GM18951 (cell line): ENCODE data around the gene SLC1A4.
"Not testable (repeated sequence)": the region's sequence is repeated elsewhere in the genome, so short reads cannot be mapped to it uniquely, and the experiment has no call there.

Experiments used
- POLR2A ChIP-seq: IDR thresholded peaks from 4 replicates; pipeline ENCODE4 v1.6.1; 2011; ENCODE audit warnings: mild to moderate bottlenecking; ENCODE audit not compliant: insufficient read length, insufficient read depth; ENCODE audit errors: extremely low read depth
- in situ Hi-C: fragments of 300-500 bp; cut with MboI; formaldehyde crosslinking; loops from one replicate; pipeline ENCODE4 v1.12.0; 2022; ENCODE audit warnings: low sequenced_read_pairs, mixed read lengths, inconsistent platforms; ENCODE audit not compliant: unreplicated experiment

Gene SLC1A4

DNA sequence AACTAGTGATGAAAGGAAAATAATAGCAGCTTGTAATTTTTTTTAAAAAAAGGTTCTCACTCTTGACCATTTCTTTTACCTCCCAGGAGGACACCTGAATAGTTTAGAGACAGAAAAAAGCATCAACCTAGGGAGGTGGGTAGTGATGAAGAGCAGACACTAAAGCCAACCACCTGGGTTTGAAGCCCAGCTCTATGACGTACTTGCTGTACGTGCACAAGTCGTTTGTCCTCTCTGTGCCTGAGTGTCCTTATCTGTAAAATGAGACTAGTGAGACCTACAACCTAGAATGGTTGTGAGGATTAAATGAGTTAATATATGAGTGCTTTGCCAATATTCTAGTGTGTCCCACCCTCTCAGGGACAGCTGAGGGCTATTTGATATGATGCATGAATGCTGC is 5.8 kb downstream of the SLC1A4 start:
- TF ChIP-seq POLR2A, result no peak
- in situ Hi-C loops, result no loop called here

DNA sequence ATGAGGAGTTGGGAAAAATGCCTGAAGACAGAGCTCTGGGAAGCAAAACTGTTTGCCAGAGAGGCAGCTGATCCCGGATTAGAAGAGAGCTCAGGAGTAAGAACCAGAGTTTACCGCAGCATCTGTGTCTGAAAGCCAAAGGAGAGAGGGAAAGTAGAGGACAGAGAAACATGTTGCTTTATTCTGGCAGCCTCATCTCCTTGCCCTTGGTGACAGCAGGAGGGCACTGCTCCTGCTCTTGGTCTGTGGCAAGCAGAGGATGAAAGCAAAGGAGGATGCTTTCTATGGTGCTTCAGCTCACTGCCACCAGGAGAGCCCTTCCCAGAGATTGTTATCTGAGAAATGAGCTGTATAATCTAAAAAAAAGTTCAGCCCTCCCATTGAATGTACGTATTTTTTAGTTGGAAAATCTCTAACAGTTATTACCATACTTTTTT is 7.7 kb downstream of the SLC1A4 start:
- in situ Hi-C loops, result no loop called here
- TF ChIP-seq POLR2A, result no peak

DNA sequence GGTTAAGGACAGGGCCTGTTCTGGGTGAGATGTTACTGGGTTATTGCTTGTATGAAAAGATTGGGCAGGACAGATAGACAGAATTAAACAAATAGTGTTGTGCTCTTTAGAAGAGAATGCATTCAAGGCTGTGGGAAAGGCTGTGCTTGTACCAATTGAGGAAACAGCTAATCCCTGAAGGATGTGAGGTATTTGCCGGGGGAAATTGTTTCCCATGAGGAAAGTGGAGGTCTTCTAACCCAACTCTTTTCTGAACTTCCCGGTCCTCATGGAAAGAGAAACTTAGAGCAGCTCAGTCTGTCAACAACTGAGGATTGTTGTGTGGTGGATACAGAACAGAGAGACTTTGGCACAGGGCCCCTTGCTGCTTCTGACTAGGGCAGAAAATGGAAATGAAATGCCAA is 9.5 kb downstream of the SLC1A4 start:
- TF ChIP-seq POLR2A, result no peak
- in situ Hi-C loops, result no loop called here

DNA sequence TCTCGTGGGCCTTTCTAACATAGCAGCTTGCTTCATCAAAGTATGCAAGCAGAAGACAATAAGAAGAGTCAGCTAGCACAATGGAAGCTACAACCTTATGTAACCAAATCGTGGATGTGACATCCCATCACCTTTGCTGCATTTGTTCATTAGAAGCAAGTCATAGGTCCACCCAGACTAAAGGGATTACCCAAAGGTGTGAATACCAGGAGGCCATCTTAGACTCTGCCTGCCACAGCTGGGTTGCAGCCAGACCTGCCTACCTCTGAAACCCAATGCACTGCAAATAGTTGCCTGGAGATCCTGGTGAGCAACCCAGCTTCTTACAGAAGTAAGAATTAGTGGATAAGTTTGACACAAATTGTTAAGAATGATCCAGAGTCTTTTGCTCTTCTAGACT is 10.6 kb downstream of the SLC1A4 start:
- no peak for TF ChIP-seq POLR2A
- in situ Hi-C loops, result no loop called here

DNA sequence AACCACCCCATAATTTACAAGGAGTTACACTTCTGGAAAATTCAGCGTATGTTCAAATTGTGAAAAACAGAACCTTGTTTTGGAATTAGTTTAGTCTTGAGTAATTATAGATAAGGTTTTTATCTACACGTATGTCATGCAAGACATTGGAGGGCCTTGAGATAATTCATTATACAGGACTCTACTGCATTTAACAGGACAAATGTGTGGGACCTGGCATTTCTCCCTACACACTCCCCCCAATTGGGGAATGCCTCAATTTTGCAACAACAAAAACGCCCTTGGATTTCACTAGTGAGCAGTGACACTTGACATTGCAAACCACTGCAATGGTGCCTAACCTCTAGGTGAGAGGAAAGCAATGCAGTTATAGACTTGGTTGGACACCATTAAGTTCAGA is 11.4 kb downstream of the SLC1A4 start:
- in situ Hi-C loops, result no loop called here

DNA sequence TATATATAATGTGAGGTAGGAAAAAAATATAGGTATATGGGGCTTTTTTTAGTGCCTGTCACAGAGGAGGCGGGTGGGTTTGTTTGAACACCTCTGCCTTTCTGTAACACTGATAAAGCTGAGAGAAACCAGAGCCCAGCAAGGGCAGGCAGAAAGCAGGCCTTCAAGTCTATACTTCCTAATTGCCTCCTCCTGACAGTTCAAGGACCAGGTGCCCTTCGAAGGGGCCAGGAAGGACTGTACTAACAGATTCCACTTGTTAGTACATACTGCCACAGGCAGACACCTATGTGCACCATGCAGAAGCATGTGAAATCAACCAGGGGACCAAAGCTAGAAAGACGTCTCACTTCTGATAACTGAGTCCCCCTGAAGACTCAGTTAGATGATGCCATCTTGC is 13.8 kb downstream of the SLC1A4 start:
- TF ChIP-seq POLR2A, result no peak
- in situ Hi-C loops, result no loop called here

More for the DNA sequence above, 11.4 kb downstream of the SLC1A4 start:
- no peak for TF ChIP-seq POLR2A

DNA sequence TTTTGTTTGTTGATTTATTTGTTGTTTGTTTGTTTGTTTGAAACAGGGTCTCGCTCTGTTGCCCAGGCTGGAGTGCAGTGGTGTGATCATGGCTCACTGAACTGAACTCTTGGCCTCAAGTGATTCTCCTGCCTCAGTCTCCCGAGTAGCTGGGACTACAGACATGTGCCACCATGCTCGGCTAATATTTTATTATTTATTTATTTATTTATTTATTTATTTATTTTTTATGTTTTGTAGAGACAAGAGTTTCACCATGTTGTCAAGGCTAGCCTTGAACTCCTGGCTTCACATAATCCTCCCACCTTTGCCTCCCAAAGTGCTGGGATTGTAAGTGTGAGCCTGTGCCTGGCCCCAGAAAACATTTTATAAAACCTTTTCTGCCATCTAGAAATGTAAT is 15.0 kb downstream of the SLC1A4 start:
- in situ Hi-C loops, result not testable (repeated sequence)

DNA sequence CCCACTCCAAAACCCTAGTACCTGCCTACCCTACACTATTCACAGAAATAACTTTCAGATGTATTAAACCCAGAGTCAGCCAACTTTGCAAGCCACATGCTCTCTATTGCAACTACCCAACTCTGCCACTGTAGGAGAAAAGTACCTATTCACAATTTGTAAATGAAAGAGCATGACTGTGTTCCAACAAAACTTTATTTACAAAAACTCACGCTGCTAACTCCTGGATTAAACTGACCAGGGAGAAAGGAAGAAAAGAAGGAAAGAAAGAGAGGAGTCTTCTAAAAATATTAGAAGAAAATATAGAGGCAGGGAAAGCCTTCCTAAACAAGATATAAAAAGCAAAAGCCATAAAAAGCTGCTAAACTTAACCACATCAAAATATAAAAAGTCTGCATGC is 24.6 kb downstream of the SLC1A4 start:
- in situ Hi-C loops, result no loop called here
- TF ChIP-seq POLR2A, result no peak

DNA sequence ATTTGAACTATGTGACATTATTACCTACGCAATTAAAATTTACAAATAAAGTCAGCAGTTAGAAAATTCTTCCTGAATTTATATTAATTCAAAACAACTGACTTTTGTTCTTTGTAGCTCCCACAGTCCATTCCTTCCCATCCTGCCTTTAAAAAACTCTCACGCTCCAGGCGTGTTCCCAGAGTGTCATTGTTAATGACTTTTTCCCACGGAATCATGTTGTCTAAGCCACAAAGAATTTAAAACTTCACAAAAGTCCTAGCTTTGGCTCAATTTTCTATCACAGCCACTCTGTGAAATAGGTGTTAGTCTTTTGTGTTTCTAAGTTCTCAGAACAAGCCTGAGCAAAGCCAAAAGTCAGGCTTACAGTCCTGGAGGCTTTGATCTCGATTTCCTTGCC is 26.5 kb downstream of the SLC1A4 start:
- TF ChIP-seq POLR2A, result no peak
- in situ Hi-C loops, result no loop called here

DNA sequence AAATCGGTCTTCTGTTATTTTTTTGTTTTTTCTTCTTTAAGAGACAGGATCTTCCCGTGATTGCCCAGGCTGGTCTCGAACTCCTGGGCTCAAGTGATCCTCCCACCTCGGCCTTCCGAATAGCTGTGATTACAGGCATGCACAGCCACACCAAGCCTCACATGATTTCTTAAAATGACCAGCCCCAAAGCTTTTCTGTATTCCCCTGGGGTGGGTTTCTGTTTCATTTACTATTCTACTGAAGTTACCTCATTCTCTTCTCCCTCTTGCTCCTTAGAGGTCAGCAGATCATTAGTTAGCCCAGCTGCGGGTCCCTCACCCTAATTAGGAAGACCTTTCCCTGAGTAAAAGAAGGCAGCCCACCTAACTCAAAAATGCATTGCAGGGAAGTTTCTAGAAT is 27.6 kb downstream of the SLC1A4 start:
- no peak for TF ChIP-seq POLR2A
- in situ Hi-C loops, result no loop called here

DNA sequence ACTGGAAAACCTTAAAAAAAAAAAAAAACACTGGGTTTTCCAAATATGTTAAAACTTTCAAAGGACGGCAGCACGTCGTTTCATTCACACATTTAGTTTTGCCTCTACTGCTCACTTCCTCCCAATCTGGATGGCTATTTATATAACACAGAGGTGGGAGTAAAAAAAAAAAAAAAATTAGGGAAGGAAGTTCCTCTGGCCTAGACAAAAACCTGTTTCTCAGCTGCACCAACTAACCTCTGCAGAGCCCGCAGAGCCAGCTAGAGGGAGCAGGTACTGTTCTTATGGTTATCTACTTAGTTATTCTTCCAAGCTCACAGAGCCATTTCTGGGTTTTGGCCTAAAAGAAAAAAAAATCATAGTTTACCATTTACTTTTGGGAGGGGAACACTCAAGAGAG is 28.1 kb downstream of the SLC1A4 start:
- no peak for TF ChIP-seq POLR2A
- in situ Hi-C loops, result no loop called here

DNA sequence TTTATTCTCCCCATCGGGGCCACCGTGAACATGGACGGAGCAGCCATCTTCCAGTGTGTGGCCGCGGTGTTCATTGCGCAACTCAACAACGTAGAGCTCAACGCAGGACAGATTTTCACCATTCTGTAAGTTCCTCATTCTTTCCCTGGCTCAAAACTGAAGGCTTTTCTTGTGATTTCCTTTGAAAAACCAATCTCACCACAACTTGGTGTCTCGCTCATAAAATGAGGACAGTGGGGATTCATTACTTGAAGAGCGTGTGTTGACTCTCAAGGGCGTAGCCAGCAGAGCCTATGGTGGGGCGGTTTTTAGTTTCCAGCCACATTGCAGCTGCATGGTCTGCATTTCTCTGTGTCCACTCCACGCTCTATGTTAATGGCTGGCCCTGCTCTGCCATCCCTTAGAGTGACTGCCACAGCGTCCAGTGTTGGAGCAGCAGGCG is 29.0 kb downstream of the SLC1A4 start:
- in situ Hi-C loops, result no loop called here
- no peak for TF ChIP-seq POLR2A

DNA sequence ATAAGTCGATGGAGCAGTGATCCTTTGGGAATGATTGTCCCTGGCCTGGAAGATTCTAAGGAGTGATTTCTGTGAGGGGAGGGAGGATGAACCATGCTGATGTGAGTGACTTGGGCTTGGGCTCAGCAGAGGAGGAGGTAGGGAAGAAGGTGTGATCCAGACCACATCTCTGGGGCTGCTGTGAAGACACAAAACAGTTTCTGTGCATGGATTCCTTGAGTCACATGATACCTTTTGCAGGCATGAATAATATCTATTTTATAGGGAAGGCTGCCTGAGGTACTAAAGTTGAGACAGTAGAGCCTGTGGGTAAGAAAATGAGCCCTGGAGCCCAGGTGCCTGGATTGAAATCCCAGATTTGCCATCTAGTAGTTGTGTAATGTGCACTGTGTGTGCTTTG is 29.8 kb downstream of the SLC1A4 start:
- in situ Hi-C loops, result no loop called here
- TF ChIP-seq POLR2A, result no peak

DNA sequence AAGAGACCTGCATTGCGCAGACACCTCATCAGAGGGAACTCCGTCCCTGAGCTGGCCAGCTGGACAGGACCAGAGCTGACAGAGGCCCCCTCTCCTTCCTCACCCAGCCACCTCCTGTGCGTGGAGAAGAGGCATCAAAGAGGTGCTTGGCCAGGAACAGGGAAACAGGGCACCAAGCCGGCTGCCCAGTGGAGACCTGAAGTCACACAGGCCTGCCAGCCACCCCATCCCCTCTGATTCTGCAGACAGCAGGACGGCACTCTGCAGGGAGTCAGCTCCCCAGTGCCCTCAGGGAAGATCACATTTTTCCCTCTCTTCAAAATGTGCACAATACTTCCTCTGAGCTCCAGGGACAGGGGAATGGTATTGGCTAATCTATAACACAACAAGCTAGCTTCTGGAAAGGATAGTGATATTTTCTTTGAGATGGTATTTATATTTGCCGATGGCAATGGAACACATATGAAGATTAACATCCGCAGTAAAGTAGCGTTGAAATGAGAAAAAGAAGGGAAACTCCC is 30.5 kb downstream of the SLC1A4 start:
- in situ Hi-C loops, result no loop called here
- TF ChIP-seq POLR2A, result no peak

DNA sequence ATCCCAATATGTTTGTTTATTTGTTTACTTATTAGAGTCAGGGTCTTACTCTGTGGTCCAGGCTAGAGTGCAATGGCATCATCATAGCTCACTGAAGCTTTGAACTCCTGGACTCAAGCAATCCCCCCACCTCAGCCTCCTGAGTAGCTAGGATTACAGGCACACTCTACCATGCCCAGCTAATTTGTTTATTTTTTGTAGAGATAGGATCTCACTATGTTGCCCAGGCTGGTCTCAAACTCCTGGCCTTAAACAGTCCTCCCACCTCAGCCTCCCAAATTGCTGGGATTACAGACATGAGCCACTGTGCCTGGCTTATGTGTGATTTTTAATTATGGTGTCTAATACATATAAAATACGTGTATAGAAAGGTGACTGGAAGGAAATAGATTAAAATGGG is 31.1 kb downstream of the SLC1A4 start:
- in situ Hi-C loops, result not testable (repeated sequence)
